H1 (cell line): ENCODE results near the gene KEL.

Experiments used
- CHD1 ChIP-seq: IDR thresholded peaks from 2 replicates; pipeline ENCODE4 v1.6.1; 2012; ENCODE audit warnings: low read depth, low read length, improper control_type of control experiment
- EP300 ChIP-seq, 2 experiments: IDR thresholded peaks; 1 replicate in 1 of 2; 2 replicates in 1 of 2; pipeline ENCODE4 v1.6.1; 2011 to 2012; ENCODE audit warnings: low read depth in 2 of 2, low read length in 2 of 2, mild to moderate bottlenecking in 2 of 2, borderline replicate concordance in 1 of 2, inconsistent platforms in 1 of 2, moderate library complexity in 1 of 2
- EZH2 ChIP-seq: fragments of 200-600 bp; sonication (generic); IDR thresholded peaks from 2 replicates; pipeline ENCODE4 v1.7.1; 2012; ENCODE audit warnings: low read depth, mild to moderate bottlenecking, moderate library complexity, low read length, inconsistent platforms; ENCODE audit not compliant: severe bottlenecking
- HDAC6 ChIP-seq: IDR thresholded peaks from one replicate; pipeline ENCODE4 v1.7.1; 2012; ENCODE audit warnings: low read depth, mild to moderate bottlenecking, inconsistent platforms, low read length, moderate library complexity
- JUND ChIP-seq: IDR thresholded peaks from 2 replicates; pipeline ENCODE4 v1.6.1; 2011; ENCODE audit warnings: mild to moderate bottlenecking, improper control_type of control experiment, low read length
- POLR2A ChIP-seq, 2 experiments: IDR thresholded peaks; 1 replicate in 1 of 2; 2 replicates in 1 of 2; pipeline ENCODE4 v1.6.1; 2011; ENCODE audit warnings: low read depth in 2 of 2, low read length in 2 of 2, mild to moderate bottlenecking in 2 of 2; ENCODE audit errors: control extremely low read depth in 1 of 2
- RBBP5 ChIP-seq: IDR thresholded peaks from 2 replicates; pipeline ENCODE4 v1.7.1; 2012; ENCODE audit warnings: low read depth, mild to moderate bottlenecking, inconsistent platforms, low read length, moderate library complexity, borderline replicate concordance
- RXRA ChIP-seq: IDR thresholded peaks from 2 replicates; pipeline ENCODE4 v1.6.1; 2011; ENCODE audit warnings: low read depth, mild to moderate bottlenecking, low read length, moderate library complexity; ENCODE audit not compliant: insufficient read depth
- USF2 ChIP-seq: IDR thresholded peaks from 2 replicates; pipeline ENCODE4 v1.6.1; 2011; ENCODE audit warnings: low read length, improper control_type of control experiment
- TF ChIP-seq, protein P1 (sequence below), 3 experiments: IDR thresholded peaks; 1 replicate in 2 of 3; 2 replicates in 1 of 3; pipeline versions ENCODE4 v1.5.1 to v1.6.1; 2011; ENCODE audit warnings: low read length in 3 of 3, mild to moderate bottlenecking in 3 of 3, inconsistent platforms in 2 of 3, low read depth in 1 of 3, moderate library complexity in 1 of 3; ENCODE audit not compliant: insufficient read depth in 1 of 3; ENCODE audit errors: control extremely low read depth in 1 of 3
- TF ChIP-seq, protein P2 (sequence below): IDR thresholded peaks from 2 replicates; pipeline ENCODE4 v1.6.1; 2012; ENCODE audit warnings: inconsistent platforms

DNA sequence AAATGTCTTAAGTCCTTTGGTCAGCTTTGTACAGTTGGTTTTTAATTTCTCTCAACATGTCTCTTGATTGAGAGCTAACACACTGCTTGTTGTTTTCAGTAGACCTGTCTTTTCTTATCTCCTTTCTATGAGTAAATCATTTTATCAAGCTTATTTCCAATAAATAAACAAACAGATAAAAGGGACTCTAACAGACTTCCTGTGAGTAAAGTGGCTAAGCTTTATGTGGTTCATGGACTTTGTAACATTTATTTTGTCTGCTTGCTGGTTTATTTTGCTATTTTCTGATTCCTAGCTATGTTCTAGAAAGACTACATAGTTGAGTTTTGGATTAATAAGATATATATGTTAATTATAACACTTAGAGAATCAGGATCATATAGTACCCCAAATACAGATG lies 37.6 kb upstream of the KEL start:
- TF ChIP-seq, protein P1, sequence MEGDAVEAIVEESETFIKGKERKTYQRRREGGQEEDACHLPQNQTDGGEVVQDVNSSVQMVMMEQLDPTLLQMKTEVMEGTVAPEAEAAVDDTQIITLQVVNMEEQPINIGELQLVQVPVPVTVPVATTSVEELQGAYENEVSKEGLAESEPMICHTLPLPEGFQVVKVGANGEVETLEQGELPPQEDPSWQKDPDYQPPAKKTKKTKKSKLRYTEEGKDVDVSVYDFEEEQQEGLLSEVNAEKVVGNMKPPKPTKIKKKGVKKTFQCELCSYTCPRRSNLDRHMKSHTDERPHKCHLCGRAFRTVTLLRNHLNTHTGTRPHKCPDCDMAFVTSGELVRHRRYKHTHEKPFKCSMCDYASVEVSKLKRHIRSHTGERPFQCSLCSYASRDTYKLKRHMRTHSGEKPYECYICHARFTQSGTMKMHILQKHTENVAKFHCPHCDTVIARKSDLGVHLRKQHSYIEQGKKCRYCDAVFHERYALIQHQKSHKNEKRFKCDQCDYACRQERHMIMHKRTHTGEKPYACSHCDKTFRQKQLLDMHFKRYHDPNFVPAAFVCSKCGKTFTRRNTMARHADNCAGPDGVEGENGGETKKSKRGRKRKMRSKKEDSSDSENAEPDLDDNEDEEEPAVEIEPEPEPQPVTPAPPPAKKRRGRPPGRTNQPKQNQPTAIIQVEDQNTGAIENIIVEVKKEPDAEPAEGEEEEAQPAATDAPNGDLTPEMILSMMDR (IDR thresholded peaks at IDR 0.05; ENCODE audit: control extremely low read depth in 1 of 3, insufficient read depth in 1 of 3, low read depth in 1 of 3, low read length in 3 of 3) = no peak
- TF ChIP-seq, protein P2, sequence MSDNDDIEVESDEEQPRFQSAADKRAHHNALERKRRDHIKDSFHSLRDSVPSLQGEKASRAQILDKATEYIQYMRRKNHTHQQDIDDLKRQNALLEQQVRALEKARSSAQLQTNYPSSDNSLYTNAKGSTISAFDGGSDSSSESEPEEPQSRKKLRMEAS = no peak
- TF ChIP-seq POLR2A (IDR thresholded peaks at IDR 0.05; ENCODE audit: control extremely low read depth in 1 of 2, low read depth in 2 of 2, low read length in 2 of 2) (no peak), CHD1 (no peak), USF2 (no peak), EP300 (IDR thresholded peaks at IDR 0.05; ENCODE audit: borderline replicate concordance in 1 of 2, low read depth in 2 of 2, low read length in 2 of 2) (no peak), RBBP5 (no peak), HDAC6 (no peak), RXRA (no peak), JUND (no peak), EZH2 (no peak)
